Keratinocyte (primary cell): Measurements from ENCODE around the gene PAX5. TPM values are rescaled to one million over a fixed set of nuclear protein-coding genes. Genes with fewer than 3 reads are reported as not detected.

Experiments used
- DNase-seq: peaks from one replicate; pipeline ENCODE4 v3.0.0-alpha.2; 2011; ENCODE audit warnings: low read depth, missing footprints, low spot score
- FAIRE-seq: peaks from 2 replicates; lab custom pipeline; 2011; peaks lifted over from hg19 to GRCh38; lab: Jason Lieb, UNC
- H2AFZ ChIP-seq: 2 replicates; pipeline ENCODE4 v1.6.0; 2012; ENCODE audit warnings: low read length, control low read depth, inconsistent platforms; ENCODE audit not compliant: control insufficient read depth
- H3K27ac ChIP-seq: 2 replicates; pipeline ENCODE4 v1.5.1; 2011; ENCODE audit warnings: low read length; ENCODE audit not compliant: control insufficient read depth, insufficient read depth
- H3K27me3 ChIP-seq: 3 replicates; pipeline ENCODE4 v1.6.0; 2011; ENCODE audit warnings: low read length; ENCODE audit not compliant: control insufficient read depth, insufficient read depth; ENCODE audit errors: extremely low read depth
- H3K36me3 ChIP-seq, 2 experiments: 2 replicates in 1 of 2; 3 replicates in 1 of 2; pipeline ENCODE4 v1.5.1; 2011; ENCODE audit warnings: low read length in 2 of 2, mild to moderate bottlenecking in 1 of 2; ENCODE audit not compliant: control insufficient read depth in 2 of 2, insufficient read depth in 2 of 2; ENCODE audit errors: extremely low read depth in 1 of 2
- H3K4me1 ChIP-seq: 3 replicates; pipeline ENCODE4 v1.5.1; 2011; ENCODE audit warnings: low read length; ENCODE audit not compliant: control insufficient read depth, insufficient read depth; ENCODE audit errors: extremely low read depth
- H3K4me2 ChIP-seq: 3 replicates; pipeline ENCODE4 v1.6.0; 2011; ENCODE audit warnings: low read depth, low read length; ENCODE audit not compliant: control insufficient read depth, insufficient read depth; ENCODE audit errors: extremely low read depth
- H3K4me3 ChIP-seq, 3 experiments: fragments of 200-600 bp in 1 of 3; sonication (generic) in 1 of 3; 2 replicates in 2 of 3; 3 replicates in 1 of 3; pipeline ENCODE4 v1.5.1; 2011 to 2016; ENCODE audit warnings: low read length in 3 of 3, mild to moderate bottlenecking in 3 of 3, control low read depth in 2 of 3, inconsistent platforms in 1 of 3, low read depth in 1 of 3, mixed read lengths in 1 of 3, mixed run types in 1 of 3, moderate library complexity in 1 of 3; ENCODE audit not compliant: control insufficient read depth in 2 of 3, insufficient read depth in 2 of 3; ENCODE audit errors: extremely low read depth in 1 of 3
- H3K79me2 ChIP-seq: 2 replicates; pipeline ENCODE4 v1.6.0; 2012; ENCODE audit warnings: low read length; ENCODE audit not compliant: control insufficient read depth, insufficient read depth
- H3K9ac ChIP-seq: 3 replicates; pipeline ENCODE4 v1.6.0; 2011; ENCODE audit warnings: low read length; ENCODE audit not compliant: control insufficient read depth, insufficient read depth; ENCODE audit errors: extremely low read depth
- H3K9me1 ChIP-seq: 3 replicates; pipeline ENCODE4 v1.6.0; 2011; ENCODE audit warnings: low read length; ENCODE audit not compliant: control insufficient read depth, insufficient read depth; ENCODE audit errors: extremely low read depth
- H3K9me3 ChIP-seq: 2 replicates; pipeline ENCODE4 v1.5.1; 2012; ENCODE audit warnings: low read depth, low read length; ENCODE audit not compliant: control insufficient read depth
- H4K20me1 ChIP-seq: 3 replicates; pipeline ENCODE4 v1.6.0; 2011; ENCODE audit warnings: low read length; ENCODE audit not compliant: control insufficient read depth, insufficient read depth; ENCODE audit errors: extremely low read depth
- CTCF ChIP-seq, 3 experiments: IDR thresholded peaks in 1 of 3; conservative IDR thresholded peaks in 1 of 3; optimal IDR thresholded peaks in 1 of 3; 2 replicates in 2 of 3; 3 replicates in 1 of 3; pipeline versions ENCODE3 to v1.5.1; 2011; ENCODE audit warnings: low read length in 3 of 3, mild to moderate bottlenecking in 3 of 3, moderate library complexity in 2 of 3, control low read depth in 1 of 3, inconsistent platforms in 1 of 3; ENCODE audit not compliant: insufficient read depth in 2 of 3; ENCODE audit errors: extremely low read depth in 1 of 3
- EZH2 ChIP-seq: IDR thresholded peaks from one replicate; pipeline ENCODE4 v1.6.1; 2012; ENCODE audit warnings: inconsistent platforms, mild to moderate bottlenecking, low read length, moderate library complexity
- dilution Hi-C: fragments of 300-500 bp; cut with MboI; formaldehyde crosslinking; loops from one replicate; pipeline ENCODE4 v1.7.0; 2020; ENCODE audit warnings: low sequenced_read_pairs; ENCODE audit not compliant: extremely low pct_ligation_motif_present
- polyA plus RNA-seq, 5 experiments: library from polyadenylated mRNA; depleted of rRNA in 3 of 5; stranded (reverse) in 3 of 5; stranded (forward) in 1 of 5; unstranded in 1 of 5; fragments of >200 nt; gene quantifications; 1 replicate in 1 of 5; 2 replicates in 3 of 5; 3 replicates in 1 of 5; pipeline versions ENCODE4 v1.2.1 to v1.2.3, GENCODE V29; 2011 to 2012; ENCODE audit warnings: missing spikeins in 2 of 5, low read depth in 1 of 5, low replicate concordance in 1 of 5

PAX5 gene
- polyA plus RNA-seq, 1 donor (not counting 4 experiments of a cell fraction or from before 2014, with no cell fraction given), result not detected

- Histone ChIP-seq H3K4me3 (no peak overlapping the region), H3K9me1 (no peaks in the 10 kb centered on the region), H3K27ac (no peak overlapping the region), H4K20me1 (no peaks in the 10 kb centered on the region), H3K4me1 (peaks cover 3% of the 10 kb centered on the region), H3K4me2 (no peak overlapping the region), H2AFZ (no peak overlapping the region), H3K79me2 (no peaks in the 10 kb centered on the region), H3K36me3 (no peaks in the 10 kb centered on the region), H3K9ac (no peak overlapping the region), H3K9me3 (no peaks in the 10 kb centered on the region), H3K27me3 (peaks cover 8% of the 10 kb centered on the region)
- DNase-seq (no peak), FAIRE-seq (no peak)
- TF ChIP-seq EZH2, result no peak
- no peak for TF ChIP-seq CTCF (optimal IDR thresholded peaks at IDR 0.05 in 1 of 3, IDR thresholded peaks at IDR 0.05 in 1 of 3, conservative IDR thresholded peaks at IDR 0.05 in 1 of 3; ENCODE audit: extremely low read depth in 1 of 3, insufficient read depth in 2 of 3, low read length in 3 of 3)
- dilution Hi-C loops, result no loop called here
Measured at GRCh38 chr9:36881316-36881715, 152.8 kb downstream of the PAX5 start.

- Histone ChIP-seq H3K27me3 (peaks cover 7% of the 10 kb centered on the region), H3K4me2 (no peak overlapping the region), H2AFZ (no peak overlapping the region), H3K27ac (no peak overlapping the region), H4K20me1 (no peaks in the 10 kb centered on the region), H3K9me3 (no peaks in the 10 kb centered on the region), H3K9me1 (no peaks in the 10 kb centered on the region), H3K4me1 (peaks cover 3% of the 10 kb centered on the region), H3K9ac (no peak overlapping the region), H3K4me3 (no peak overlapping the region), H3K36me3 (no peaks in the 10 kb centered on the region), H3K79me2 (no peaks in the 10 kb centered on the region)
- no peak for FAIRE-seq
- no peak for DNase-seq
- dilution Hi-C loops, result no loop called here
- no peak for TF ChIP-seq EZH2
- no peak for TF ChIP-seq CTCF (optimal IDR thresholded peaks at IDR 0.05 in 1 of 3, IDR thresholded peaks at IDR 0.05 in 1 of 3, conservative IDR thresholded peaks at IDR 0.05 in 1 of 3; ENCODE audit: extremely low read depth in 1 of 3, insufficient read depth in 2 of 3, low read length in 3 of 3)
Measured at GRCh38 chr9:36880075-36880474, 154.0 kb downstream of the PAX5 start.
